Keratinocyte (primary cell): ENCODE results near the gene SLC27A5.

Source experiments
- CTCF ChIP-seq, 3 experiments: IDR thresholded peaks in 1 of 3; conservative IDR thresholded peaks in 1 of 3; optimal IDR thresholded peaks in 1 of 3; 2 replicates in 2 of 3; 3 replicates in 1 of 3; pipeline versions ENCODE3 to v1.5.1; 2011; ENCODE audit warnings: low read length in 3 of 3, mild to moderate bottlenecking in 3 of 3, moderate library complexity in 2 of 3, control low read depth in 1 of 3, inconsistent platforms in 1 of 3; ENCODE audit not compliant: insufficient read depth in 2 of 3; ENCODE audit errors: extremely low read depth in 1 of 3
- EZH2 ChIP-seq: IDR thresholded peaks from one replicate; pipeline ENCODE4 v1.6.1; 2012; ENCODE audit warnings: inconsistent platforms, mild to moderate bottlenecking, low read length, moderate library complexity

DNA sequence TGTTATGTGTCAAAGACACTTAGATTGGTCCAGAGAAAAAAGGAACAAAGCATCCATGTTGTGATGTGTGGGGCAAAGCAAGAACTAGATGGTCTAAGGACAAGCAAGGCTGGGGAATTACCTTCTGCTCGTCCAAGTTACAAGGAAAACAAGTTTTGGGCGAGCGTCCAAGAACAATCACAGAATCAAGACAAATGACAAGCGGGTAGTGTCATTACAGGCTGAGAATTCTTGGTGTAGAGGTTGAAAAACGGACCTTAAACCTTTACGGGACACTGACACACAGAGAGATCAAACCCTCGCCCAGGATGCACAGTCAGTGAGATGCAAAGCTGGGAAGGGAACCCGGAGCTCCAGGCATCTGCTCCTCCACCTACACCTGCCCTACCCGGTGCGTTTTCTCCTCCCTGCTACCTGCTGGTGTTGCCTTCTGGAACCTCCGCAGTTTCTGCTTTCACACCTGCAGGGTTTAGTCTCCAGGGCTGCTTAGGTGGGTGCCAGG, 60.9 kb downstream of the SLC27A5 start:
- TF ChIP-seq CTCF (optimal IDR thresholded peaks at IDR 0.05 in 1 of 3, IDR thresholded peaks at IDR 0.05 in 1 of 3, conservative IDR thresholded peaks at IDR 0.05 in 1 of 3; ENCODE audit: extremely low read depth in 1 of 3, insufficient read depth in 2 of 3, low read length in 3 of 3) (no peak), EZH2 (no peak)
